Vagina (tissue), 2 donors: Measurements from ENCODE around the gene MAG. TPM values are rescaled to one million over a fixed set of nuclear protein-coding genes. Genes with fewer than 3 reads are reported as not detected.

ENCODE experiments used
- DNase-seq, 2 donors: peaks; one replicate each; pipeline ENCODE4 v3.0.0-alpha.2; 2017; ENCODE audit errors: extremely low spot score in 2 of 2
- H3K27ac ChIP-seq: fragments of 200-600 bp; sonication (generic); one replicate; pipeline ENCODE4 v1.5.1; 2019
- H3K27me3 ChIP-seq: fragments of 200-600 bp; sonication (generic); one replicate; pipeline ENCODE4 v1.5.1; 2019
- H3K36me3 ChIP-seq, 2 donors: fragments of 200-600 bp; sonication (generic); one replicate each; pipeline ENCODE4 v1.5.1; 2017 to 2019
- H3K4me1 ChIP-seq: fragments of 200-600 bp; sonication (generic); one replicate; pipeline ENCODE4 v1.5.1; 2019
- H3K4me3 ChIP-seq, 2 donors: fragments of 200-600 bp; sonication (generic); 1 replicate in 1 of 2; 2 replicates in 1 of 2; pipeline ENCODE4 v1.5.1; 2016 to 2019
- H3K9me3 ChIP-seq: fragments of 200-600 bp; sonication (generic); one replicate; pipeline ENCODE4 v1.5.1; 2019
- POLR2A ChIP-seq, 2 donors: fragments of 450-650 bp; IDR thresholded peaks; one replicate each; pipeline ENCODE4 v1.6.1; 2017; ENCODE audit warnings: antibody characterized with exemption in 2 of 2, mild to moderate bottlenecking in 2 of 2, moderate library complexity in 2 of 2
- POLR2AphosphoS5 ChIP-seq, 2 donors: sonication (generic); formaldehyde crosslinking; IDR thresholded peaks; one replicate each; pipeline ENCODE4 v1.9.0; 2017; ENCODE audit warnings: antibody characterized with exemption in 2 of 2, mild to moderate bottlenecking in 2 of 2, low read depth in 1 of 2; ENCODE audit not compliant: insufficient read depth in 1 of 2
- intact Hi-C: fragments of 100-400 bp; cut with DNase I; formaldehyde crosslinking; loops from one replicate; pipeline ENCODE4 v1.15.1; 2023
- total RNA-seq: library from RNA; depleted of rRNA; stranded (reverse); fragments of >200 nt; gene quantifications from one replicate; pipeline ENCODE4 v1.2.3, GENCODE V29; 2016
- TF ChIP-seq, protein P1 (sequence below), 3 experiments: fragments of 450-650 bp in 2 of 3; fragments of 200-600 bp in 1 of 3; sonication (generic) in 1 of 3; IDR thresholded peaks; one replicate each; pipeline ENCODE4 v1.5.1; 2017 to 2019; ENCODE audit warnings: antibody characterized with exemption in 3 of 3, mild to moderate bottlenecking in 2 of 3, moderate library complexity in 2 of 3

The MAG gene
- total RNA-seq, 1 donor from 2014 or later = not detected

DNA sequence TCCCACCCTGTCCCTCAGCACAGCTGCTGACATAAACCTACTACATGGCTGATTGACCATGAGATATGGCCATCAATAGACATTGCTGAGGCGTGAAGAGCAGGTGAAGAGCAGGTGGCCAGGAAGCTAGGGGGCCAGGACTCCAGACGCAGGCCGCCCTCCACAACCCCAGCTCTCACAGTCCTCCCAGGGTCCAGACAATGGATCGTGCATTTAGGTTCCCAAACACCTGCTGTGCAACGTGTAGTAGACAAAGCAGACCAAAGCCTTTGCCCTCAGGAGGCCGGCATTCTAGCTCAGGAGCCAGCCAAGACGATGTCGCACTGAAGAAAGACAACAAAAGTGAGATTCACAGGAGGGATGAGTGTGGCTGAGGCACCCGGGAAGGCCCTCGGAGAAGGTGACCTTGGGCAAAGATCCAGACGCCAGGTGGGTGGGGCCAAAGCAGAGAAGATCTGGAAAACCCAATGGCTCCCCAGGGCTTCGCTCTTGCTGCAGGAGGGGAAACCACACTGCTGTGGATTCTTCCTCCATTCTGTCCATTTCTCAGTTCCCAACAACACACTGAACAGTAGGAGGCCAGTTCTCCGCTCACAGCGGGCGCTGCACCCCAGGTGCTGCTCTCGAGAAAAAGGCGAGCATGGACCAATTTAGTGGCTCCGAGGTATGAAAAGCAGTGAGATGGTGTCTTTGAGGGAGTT, 57.1 kb downstream of the MAG start:
- Histone ChIP-seq H3K4me3 (no peak overlapping the region), H3K9me3 (no peaks in the 10 kb centered on the region), H3K4me1 (no peaks in the 10 kb centered on the region), H3K27ac (no peak overlapping the region), H3K27me3 (no peaks in the 10 kb centered on the region), H3K36me3 (no peaks in the 10 kb centered on the region)
- peak; percentile 44 to 90 for DNase-seq
- intact Hi-C loops = no loop called here
- TF ChIP-seq POLR2A (IDR thresholded peaks at IDR 0.05) (no peak), POLR2AphosphoS5 (IDR thresholded peaks at IDR 0.05; ENCODE audit: insufficient read depth in 1 of 2, low read depth in 1 of 2) (no peak)
- TF ChIP-seq, protein P1, sequence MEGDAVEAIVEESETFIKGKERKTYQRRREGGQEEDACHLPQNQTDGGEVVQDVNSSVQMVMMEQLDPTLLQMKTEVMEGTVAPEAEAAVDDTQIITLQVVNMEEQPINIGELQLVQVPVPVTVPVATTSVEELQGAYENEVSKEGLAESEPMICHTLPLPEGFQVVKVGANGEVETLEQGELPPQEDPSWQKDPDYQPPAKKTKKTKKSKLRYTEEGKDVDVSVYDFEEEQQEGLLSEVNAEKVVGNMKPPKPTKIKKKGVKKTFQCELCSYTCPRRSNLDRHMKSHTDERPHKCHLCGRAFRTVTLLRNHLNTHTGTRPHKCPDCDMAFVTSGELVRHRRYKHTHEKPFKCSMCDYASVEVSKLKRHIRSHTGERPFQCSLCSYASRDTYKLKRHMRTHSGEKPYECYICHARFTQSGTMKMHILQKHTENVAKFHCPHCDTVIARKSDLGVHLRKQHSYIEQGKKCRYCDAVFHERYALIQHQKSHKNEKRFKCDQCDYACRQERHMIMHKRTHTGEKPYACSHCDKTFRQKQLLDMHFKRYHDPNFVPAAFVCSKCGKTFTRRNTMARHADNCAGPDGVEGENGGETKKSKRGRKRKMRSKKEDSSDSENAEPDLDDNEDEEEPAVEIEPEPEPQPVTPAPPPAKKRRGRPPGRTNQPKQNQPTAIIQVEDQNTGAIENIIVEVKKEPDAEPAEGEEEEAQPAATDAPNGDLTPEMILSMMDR (IDR thresholded peaks at IDR 0.05) = no peak

DNA sequence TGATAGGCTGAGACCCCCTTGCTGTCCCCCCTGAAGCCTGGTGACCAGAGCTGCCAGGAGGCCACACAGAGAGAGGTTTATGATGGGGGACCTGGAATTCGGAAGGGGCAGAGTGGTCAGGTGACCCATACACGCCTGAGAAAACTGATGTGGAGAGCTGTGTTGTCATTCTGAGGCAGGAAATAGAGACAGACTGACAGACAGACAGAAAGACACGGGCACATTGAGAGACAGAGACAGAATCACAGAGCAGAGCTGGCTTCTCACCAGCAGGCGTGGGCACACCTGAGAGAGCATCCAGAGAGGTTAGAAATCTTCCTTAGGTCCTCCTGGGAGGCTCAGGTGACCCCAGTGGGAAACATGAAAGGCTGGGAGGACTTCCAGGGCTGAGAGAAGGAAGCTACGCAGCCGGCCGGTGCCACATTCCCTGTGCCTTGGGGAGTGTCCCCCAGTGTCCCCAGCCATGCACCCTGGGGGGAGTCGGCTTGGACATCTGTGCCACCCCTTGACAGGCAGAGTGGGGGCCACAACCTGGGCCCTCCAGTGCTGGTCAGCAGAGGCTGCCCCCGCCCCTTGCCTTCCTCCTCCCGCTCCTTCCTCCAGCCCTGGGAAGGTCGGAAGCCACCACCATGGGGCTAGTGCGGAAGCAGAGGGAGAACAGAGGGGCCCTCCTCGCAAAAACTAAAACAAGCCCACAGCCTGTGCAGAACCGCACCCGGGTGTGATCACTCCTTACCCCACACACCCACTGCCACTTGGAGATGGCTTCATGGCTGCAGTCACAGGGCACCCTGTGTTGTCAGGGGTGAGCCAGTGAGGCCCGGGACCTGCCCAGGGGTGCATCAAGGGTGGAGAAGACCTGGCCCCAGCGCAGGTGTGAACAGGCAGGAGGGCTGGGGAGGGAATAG, 57.9 kb downstream of the MAG start:
- H3K27ac ChIP-seq = no peak overlapping the region
- H3K4me3 ChIP-seq = no peak overlapping the region
- no peak for TF ChIP-seq POLR2AphosphoS5 (IDR thresholded peaks at IDR 0.05; ENCODE audit: insufficient read depth in 1 of 2, low read depth in 1 of 2)
- TF ChIP-seq, protein P1 (IDR thresholded peaks at IDR 0.05) = no peak
- TF ChIP-seq POLR2A (IDR thresholded peaks at IDR 0.05) = no peak
- H3K4me1 ChIP-seq = no peaks in the 10 kb centered on the region
- H3K36me3 ChIP-seq = no peaks in the 10 kb centered on the region
- intact Hi-C loops = loop anchor here (10.0 kb wide), 1 partner anchor 145 kb away; the partner anchor contains the start of gene KRTDAP
- DNase-seq = peak in 1 of 2 donors; percentile 40
- H3K9me3 ChIP-seq = no peaks in the 10 kb centered on the region
- no peaks in the 10 kb centered on the region for H3K27me3 ChIP-seq

DNA sequence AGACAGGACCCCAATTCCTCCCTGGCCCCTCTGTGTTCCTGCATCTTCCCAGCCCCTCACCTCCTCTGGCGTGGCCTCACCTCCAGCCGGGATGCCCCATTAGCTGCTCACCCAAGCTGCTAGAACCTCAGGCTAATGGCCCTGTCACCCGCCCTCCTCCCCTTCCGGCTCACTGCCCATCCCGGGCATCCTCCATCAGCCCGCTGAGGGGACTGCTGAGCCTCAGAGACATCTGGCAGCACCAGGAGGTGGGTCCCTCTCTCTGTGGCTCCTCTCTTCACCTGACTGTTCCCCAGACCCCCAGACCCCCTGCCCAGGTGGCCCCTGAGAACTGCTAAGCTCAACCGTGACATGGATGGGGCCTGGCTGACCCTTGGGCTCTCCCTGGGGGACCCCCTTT, 58.6 kb downstream of the MAG start:
- H3K4me1 ChIP-seq = no peaks in the 10 kb centered on the region
- intact Hi-C loops = loop anchor here (10.0 kb wide), 1 partner anchor 144 kb away; the partner anchor contains the start of gene KRTDAP
- H3K27me3 ChIP-seq = no peaks in the 10 kb centered on the region
- no peaks in the 10 kb centered on the region for H3K9me3 ChIP-seq
- no peak for DNase-seq
- TF ChIP-seq, protein P1 (IDR thresholded peaks at IDR 0.05) = no peak
- no peak overlapping the region for H3K4me3 ChIP-seq
- no peak overlapping the region for H3K27ac ChIP-seq
- H3K36me3 ChIP-seq = no peaks in the 10 kb centered on the region

DNA sequence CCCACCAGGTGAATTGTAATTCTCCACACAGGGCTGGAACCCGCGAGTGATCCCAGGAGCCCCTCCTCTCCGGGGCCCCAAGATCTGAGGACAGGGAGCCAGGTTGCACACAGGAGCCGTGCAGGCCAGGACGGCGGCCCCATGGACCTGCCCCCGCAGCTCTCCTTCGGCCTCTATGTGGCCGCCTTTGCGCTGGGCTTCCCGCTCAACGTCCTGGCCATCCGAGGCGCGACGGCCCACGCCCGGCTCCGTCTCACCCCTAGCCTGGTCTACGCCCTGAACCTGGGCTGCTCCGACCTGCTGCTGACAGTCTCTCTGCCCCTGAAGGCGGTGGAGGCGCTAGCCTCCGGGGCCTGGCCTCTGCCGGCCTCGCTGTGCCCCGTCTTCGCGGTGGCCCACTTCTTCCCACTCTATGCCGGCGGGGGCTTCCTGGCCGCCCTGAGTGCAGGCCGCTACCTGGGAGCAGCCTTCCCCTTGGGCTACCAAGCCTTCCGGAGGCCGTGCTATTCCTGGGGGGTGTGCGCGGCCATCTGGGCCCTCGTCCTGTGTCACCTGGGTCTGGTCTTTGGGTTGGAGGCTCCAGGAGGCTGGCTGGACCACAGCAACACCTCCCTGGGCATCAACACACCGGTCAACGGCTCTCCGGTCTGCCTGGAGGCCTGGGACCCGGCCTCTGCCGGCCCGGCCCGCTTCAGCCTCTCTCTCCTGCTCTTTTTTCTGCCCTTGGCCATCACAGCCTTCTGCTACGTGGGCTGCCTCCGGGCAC, 59.6 kb downstream of the MAG start:
- intact Hi-C loops = loop anchor here (10.0 kb wide), 1 partner anchor 143 kb away; the partner anchor contains the start of gene KRTDAP
- Histone ChIP-seq H3K4me1 (no peaks in the 10 kb centered on the region), H3K27ac (no peak overlapping the region), H3K36me3 (no peaks in the 10 kb centered on the region), H3K27me3 (no peaks in the 10 kb centered on the region), H3K9me3 (no peaks in the 10 kb centered on the region), H3K4me3 (no peak overlapping the region)
- no peak for DNase-seq
- TF ChIP-seq POLR2AphosphoS5 (IDR thresholded peaks at IDR 0.05; ENCODE audit: insufficient read depth in 1 of 2, low read depth in 1 of 2) = no peak
- no peak for TF ChIP-seq POLR2A (IDR thresholded peaks at IDR 0.05)
- TF ChIP-seq, protein P1 (IDR thresholded peaks at IDR 0.05) = no peak
